ENCODE results near the gene NLN.
"Not testable (repeated sequence)": the region's sequence is repeated elsewhere in the genome, so short reads cannot be mapped to it uniquely, and the experiment has no call there.

NLN gene

GRCh38 chr5:65734196-65734775 is 12.3 kb downstream of the NLN start:
- FAIRE-seq: not testable (repeated sequence)

DNA sequence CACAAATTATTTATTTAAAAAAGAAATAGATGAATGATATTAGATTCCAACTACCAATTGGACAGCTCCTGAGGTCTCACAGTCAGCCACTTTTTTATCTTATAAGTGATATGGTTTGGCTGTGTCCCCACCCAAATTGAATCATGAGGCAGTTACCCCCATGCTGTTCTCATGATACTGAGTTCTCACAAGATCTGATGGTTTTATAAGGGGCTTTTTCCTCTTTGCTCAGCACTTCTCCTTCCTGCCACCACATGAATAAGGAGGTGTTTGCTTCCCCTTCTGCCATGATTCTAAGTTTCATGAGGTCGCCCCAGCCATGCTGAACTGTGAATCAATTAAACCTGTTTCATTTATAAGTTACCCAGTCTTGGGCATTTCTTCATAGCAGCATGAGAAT is 12.9 kb downstream of the NLN start:
- no peak for FAIRE-seq

DNA sequence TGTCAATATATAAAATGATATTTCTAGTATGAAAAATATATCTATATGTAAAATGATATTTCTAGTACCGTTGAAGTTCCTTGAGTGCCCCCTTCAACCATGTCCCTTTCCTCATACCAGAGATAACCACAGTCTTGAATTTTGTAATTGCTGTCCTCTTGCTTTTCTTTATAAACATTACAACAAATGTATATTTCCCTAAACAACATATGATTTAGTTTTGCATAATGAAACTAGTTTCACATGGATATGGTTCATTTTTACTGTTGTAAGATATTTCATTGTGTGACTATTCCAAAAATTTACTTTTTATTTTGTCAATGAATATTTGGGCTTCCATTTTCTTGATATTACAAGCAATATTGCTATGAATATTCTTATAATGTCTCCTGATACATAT is 14.0 kb downstream of the NLN start:
- FAIRE-seq: no peak

DNA sequence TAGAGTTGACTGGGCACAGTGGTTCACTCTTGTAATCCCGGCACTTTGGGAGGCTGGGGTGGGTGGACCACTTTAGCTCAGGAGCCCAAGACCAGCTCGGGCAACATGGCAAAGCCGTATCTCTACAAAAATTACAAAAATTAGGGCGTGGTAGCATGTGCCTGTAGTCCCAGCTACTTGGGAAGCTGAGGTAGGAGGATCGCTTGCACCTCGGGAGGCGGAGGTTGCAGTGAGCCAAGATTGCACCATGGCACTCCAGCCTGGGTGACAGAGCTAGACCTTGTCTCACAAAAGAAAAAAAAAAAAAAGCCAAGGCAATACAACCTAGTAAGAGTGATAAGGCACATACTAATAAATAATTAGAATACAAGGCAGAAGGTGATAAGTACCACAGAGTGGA is 15.8 kb downstream of the NLN start:
- FAIRE-seq: no peak

DNA sequence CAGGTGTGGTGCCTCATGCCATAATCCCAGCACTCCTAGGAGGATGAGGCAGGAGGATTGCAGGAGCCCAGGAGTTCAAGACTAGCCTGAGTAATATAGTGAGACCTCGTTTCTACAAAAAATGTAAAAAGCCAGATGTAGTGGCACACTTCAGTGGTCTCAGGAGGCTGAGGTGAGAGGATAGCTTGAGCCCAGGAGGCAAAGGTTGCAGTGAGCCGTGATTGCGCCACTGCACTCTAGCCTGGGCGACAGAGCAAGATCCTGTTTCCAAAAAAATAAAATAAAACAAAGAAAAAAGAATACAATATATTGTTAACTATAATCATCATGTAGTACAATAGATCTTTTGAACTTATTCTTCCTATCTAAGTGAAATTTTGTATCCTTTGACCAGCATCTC is 16.3 kb downstream of the NLN start:
- FAIRE-seq: no peak

DNA sequence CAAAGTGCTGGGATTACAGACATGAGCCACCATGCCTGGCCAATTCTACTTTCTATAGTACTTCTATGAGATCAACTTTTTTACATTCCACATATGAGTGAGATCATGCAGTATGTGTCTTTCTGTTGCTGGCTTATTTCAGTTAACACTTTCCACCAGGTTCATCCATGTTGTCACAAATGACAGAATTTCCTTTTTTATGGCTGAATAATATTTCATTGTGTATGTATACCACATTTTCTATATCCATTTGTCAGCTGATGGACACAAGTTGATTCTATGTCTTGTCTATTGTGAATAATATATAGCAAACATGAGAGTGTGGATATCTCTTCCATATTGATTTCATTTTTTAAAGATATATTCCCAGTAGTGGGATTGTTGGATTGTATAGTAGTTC is 17.2 kb downstream of the NLN start:
- no peak for FAIRE-seq

GRCh38 chr5:65742565-65743231 is 20.7 kb downstream of the NLN start:
- FAIRE-seq: peak; percentile 5

GRCh38 chr5:65749221-65749844 is 27.3 kb downstream of the NLN start:
- FAIRE-seq: no peak

DNA sequence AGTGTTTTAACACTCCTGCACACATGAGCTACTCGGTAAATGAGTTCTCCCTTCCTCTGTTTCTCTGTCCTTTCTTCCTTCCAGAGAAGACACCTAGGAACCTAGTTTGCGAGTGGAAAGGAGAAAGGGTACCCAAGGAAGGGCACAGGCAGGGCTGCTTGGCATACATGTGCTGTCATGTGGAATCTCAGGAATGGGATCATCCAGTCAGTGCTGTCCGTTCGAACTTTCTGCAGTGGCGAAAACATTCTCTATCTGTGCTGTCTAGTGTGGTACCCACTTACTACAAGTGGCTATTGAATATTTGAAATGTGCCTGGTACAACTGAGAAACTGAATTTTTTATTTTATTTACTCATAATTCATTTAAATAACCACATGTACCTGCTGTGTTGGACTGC is 28.0 kb downstream of the NLN start:
- FAIRE-seq: no peak

- FAIRE-seq: no peak
Observed at GRCh38 chr5:65750938-65751337, 28.9 kb downstream of the NLN start.

GRCh38 chr5:65753189-65753588 is 31.2 kb downstream of the NLN start:
- FAIRE-seq: no peak

DNA sequence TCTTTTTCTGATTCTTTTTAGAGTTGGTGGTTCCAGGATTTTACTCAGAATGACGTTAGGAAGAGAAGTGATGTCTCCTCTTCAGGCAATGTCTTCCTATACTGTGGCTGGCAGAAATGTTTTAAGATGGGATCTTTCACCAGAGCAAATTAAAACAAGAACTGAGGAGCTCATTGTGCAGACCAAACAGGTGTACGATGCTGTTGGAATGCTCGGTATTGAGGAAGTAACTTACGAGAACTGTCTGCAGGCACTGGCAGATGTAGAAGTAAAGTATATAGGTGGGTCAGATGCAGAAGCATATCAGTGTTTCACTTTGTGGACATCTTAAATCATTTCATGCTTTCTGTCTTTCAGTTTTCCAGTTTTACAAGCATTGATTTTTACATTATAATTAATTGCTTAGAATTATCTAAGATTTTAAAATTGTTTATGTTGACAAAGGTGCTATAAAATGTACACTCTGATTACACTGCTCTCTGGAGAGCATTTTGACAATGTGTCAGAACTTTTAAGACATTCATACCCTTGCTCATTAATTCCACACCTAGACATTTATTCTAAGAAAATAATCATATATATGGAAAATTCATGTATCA is 36.6 kb downstream of the NLN start:
- no peak for FAIRE-seq

- peak; percentile 5 for FAIRE-seq
Observed at GRCh38 chr5:65760504-65761275, 38.7 kb downstream of the NLN start.

DNA sequence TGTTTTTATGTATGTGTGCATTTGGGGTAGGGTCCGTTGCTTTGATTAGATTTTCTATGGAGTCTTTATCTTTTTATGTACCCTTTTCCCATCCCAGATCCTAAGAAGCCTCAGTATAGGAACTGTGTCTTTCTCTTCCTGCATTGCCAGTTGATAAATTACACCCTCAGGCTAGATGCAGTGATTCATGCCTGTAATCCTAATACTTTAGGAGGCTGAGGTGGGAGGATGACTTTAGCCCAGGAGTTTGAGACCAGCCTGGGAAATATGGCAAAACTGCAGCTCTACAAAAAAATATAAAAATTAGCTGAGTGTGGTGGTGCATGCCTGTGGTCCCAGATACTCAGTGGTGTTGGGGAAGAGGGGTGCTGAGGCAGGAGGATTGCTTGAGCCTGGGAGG is 40.2 kb downstream of the NLN start:
- no peak for FAIRE-seq

DNA sequence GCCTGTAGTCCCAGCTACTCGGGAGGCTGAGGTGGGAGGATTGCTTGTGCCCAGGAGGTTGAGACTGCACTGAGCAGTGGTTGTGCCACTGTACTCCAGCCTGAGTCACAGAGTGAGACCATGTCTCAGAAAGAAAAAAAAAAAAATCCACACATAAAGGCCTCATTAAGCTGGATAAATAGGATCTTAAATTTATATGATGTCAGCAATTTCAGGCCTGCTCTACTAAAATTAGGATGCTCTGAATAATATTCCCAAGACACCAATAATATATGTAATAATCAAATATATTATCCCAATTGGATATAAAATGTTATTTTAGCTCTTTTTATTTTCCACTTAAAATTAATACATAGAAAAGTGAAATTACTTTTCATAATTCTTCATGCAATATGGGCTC is 43.6 kb downstream of the NLN start:
- FAIRE-seq: no peak

DNA sequence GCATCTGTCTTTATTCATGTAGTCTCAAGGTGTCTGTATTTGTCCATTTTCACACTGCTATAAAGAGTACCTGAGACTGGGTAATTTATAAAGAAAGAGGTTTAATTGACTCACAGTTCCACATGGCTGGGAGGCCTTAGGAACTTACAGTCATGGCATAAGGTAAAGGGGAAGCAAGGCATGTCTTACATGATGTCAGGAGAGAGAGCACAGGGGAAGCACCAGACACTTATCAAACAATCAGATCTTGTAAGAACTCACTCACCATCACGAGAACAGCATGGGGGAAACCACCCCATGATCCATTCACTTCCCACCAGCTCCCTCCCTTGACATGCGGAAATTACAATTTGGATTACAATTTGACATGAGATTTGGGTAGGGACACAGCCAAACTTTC is 44.2 kb downstream of the NLN start:
- FAIRE-seq: no peak

DNA sequence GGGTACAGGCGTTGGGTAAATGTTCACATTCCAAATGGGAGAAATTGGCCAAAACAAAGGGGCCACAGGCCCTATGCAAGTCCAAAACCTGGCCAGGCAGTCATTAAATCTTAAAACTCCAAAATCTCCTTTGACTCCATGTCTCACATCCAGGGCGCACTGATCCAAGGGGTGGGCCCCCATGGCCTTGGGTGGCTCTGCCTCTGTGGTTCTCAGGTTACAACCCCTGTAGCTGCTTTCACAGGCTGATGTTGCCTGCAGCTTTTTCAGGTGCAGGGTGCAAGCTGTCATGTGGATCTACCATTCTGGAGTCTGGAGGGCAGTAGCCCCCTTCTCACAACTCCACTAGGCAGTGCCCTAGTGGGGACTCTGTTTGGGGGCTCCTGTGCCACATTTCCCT is 44.8 kb downstream of the NLN start:
- FAIRE-seq: no peak

- no peak for FAIRE-seq
Observed at GRCh38 chr5:65767565-65767964, 45.6 kb downstream of the NLN start.

- no peak for FAIRE-seq
Observed at GRCh38 chr5:65768723-65769346, 46.8 kb downstream of the NLN start.

GRCh38 chr5:65769539-65769938 is 47.5 kb downstream of the NLN start:
- FAIRE-seq: no peak

DNA sequence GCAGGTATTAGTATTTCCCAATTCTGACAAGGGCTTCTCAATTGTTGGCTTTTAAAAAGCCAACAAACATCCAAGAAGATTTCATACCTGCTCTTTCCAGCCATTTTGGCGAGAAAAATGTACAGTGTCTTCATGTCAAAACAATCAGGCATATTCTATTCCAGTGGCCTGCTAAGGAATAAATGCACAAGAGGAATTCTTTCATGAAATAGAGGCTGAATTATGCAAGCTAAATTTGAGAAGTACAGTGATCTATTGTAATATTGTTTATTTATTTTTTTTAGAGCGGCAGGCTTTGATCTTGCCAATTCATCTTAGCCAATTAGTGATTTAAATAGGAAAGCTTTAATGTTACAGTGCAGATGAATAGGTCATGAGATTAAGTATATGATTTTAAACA is 49.3 kb downstream of the NLN start:
- FAIRE-seq: no peak

DNA sequence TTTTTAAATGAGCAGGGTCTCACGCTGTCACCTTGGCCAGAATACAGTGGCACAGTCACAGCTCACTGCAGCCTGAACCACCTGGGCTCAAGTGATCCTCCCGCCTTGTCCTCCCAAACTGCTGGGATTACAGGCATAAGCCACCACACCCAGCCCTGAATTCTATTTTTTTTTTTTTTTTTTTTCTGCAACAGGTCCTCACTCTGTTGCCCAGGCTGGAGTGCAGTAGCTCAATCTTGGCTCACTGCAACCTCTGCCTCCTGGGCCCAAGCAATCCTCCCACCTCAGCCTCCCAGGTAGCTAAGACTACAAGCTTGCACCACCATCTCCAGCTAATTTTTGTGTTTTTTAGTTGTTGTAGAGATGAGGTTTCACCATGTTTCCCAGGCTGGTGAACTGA is 51.0 kb downstream of the NLN start:
- not testable (repeated sequence) for FAIRE-seq

GRCh38 chr5:65774346-65774745 is 52.3 kb downstream of the NLN start:
- no peak for FAIRE-seq
